ENCODE results near the gene PLPP4.

Gene PLPP4

DNA sequence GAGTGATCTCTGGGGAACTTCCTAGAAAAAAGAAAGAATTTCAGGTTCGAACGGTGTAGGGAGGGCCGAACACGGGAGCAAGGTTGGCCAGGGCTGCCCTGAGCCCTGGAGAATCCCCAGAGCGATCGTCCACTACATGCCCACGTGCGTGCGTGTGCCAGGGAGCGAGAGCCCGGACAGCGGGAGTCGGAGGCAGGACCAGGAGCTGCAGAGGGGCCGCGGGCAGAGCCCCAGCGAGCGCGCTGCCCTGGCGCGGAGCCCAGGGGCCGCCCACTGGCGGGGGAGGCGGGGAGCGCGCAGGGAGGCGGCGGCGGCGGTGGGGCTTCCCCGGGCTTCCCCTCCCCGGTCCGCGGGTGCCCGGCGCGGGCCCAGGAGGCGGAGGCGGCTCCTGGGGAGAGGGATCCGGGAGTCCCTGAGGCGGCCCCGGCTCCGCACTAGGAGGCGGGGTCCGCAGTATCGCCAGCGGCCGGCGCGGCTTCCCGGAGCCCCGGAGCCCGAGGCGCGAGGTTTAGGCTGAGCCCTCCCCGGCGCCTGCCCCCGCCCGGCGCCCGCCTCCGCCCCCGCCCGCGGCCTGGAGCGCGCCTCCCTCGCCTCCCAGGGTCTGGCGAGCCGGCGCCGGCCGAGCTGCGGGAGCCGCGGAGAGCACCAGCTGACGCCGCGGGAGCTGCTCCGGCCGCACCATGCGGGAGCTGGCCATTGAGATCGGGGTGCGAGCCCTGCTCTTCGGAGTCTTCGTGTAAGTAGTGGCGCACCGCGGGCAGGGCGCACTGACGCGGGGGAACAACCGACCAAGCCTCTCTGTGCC lies at the start of gene PLPP4:
Gene PLPP4, plus strand, starts transcription at position 602 of the 805 bp plus-strand sequence. Its CDS starts 79 bp downstream, at position 681.
- no peak for DNase-seq (ENCODE audit: low read depth)
- no peak within 1 kb of the TSS for H3K4me3 ChIP-seq (ENCODE audit: low read depth, low read length)
- no peak for TF ChIP-seq CTCF (IDR thresholded peaks at IDR 0.05; ENCODE audit: insufficient read depth, low read depth, low read length, missing control alignments)

DNA sequence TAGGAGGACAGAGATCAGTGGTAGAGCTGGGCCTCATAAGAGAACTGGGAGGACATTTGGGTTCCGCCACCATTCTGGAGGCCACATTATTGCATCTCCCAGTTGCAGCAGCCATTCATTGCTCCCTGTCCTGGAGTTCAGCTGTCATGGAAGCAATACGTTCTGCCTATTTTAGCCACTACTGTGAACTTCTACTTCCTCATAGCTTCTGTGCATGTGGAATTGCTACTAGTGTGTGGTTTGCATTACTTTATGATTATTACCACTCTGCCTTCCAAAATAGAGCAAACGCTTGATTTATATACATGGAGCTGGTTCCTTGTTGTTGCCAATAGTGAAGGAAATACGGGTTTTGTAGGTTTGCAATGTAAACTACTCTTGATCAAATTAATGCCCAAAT lies 47.2 kb upstream of the PLPP4 start:
- no peak overlapping the region for H3K4me3 ChIP-seq (ENCODE audit: low read depth, low read length)
- DNase-seq (ENCODE audit: low read depth), result no peak
- no peak for TF ChIP-seq CTCF (IDR thresholded peaks at IDR 0.05; ENCODE audit: insufficient read depth, low read depth, low read length, missing control alignments)

- no peak for TF ChIP-seq CTCF (IDR thresholded peaks at IDR 0.05; ENCODE audit: insufficient read depth, low read depth, low read length, missing control alignments)
- DNase-seq (ENCODE audit: low read depth), result no peak
- no peak overlapping the region for H3K4me3 ChIP-seq (ENCODE audit: low read depth, low read length)
Observed at GRCh38 chr10:120414946-120415345, 42.1 kb upstream of the PLPP4 start.

DNA sequence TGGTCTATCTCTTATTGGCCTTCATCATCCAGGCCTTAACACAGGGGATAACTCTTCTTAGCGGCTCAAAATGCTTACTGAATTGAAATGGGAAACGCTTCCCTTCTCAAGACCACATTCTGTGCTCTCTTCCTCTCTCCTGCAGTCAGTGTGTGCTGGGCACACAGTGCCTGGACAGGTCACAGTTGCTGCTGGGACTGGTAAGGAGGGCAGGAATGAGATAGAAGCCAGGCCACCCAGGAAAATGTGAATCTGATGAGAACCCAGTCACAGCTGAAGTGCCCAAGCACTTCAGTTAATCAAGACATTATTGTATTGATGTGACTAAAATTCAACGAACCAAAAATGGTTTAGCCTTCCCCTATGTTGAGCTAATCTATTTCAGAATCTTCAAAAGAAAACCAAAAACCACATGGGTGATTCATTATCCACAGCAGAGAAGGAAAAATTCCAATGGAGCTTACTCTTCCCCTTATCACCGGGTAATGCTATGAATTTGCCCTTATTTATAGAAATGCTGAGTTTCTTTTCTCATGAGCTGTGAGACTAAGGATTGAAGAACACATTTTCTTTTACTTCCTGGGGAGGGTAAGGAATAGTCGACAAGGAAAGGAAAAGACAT lies 41.2 kb upstream of the PLPP4 start:
- H3K4me3 ChIP-seq (ENCODE audit: low read depth, low read length), result no peak overlapping the region
- no peak for TF ChIP-seq CTCF (IDR thresholded peaks at IDR 0.05; ENCODE audit: insufficient read depth, low read depth, low read length, missing control alignments)
- no peak for DNase-seq (ENCODE audit: low read depth)

DNA sequence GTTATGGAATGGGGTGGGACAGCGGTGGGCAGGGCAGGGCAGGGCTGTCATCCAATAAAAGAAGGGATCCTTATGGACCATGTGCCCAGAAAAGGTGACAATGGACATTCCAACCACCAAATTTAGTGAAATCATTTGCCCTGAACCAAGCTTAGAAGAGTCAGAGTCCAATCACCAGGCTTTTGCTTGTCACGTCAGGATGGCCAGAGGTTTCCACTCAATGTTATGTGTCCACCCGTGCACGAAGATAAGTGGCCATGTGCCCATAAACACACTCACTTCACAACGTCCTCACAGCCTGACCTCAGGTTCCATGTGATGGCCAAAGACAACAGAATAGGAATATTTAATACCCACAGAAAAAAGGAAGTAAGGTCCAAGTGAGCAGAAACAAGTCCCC lies 36.6 kb upstream of the PLPP4 start:
- DNase-seq (ENCODE audit: low read depth), result no peak
- no peak overlapping the region for H3K4me3 ChIP-seq (ENCODE audit: low read depth, low read length)
- no peak for TF ChIP-seq CTCF (IDR thresholded peaks at IDR 0.05; ENCODE audit: insufficient read depth, low read depth, low read length, missing control alignments)

GRCh38 chr10:120421250-120421649 lies 35.8 kb upstream of the PLPP4 start:
- no peak overlapping the region for H3K4me3 ChIP-seq (ENCODE audit: low read depth, low read length)
- DNase-seq (ENCODE audit: low read depth), result no peak
- no peak for TF ChIP-seq CTCF (IDR thresholded peaks at IDR 0.05; ENCODE audit: insufficient read depth, low read depth, low read length, missing control alignments)
